Ectodermal cell (in vitro differentiated cells): Measurements from ENCODE around the gene SFXN3.

Experiments used
- H3K27ac ChIP-seq: 2 replicates; pipeline ENCODE4 v1.7.0; 2013; ENCODE audit warnings: mild to moderate bottlenecking, low read depth, low read length; ENCODE audit not compliant: insufficient read depth, poor library complexity, severe bottlenecking
- H3K27me3 ChIP-seq: 2 replicates; pipeline ENCODE4 v1.7.0; 2013; ENCODE audit warnings: mild to moderate bottlenecking, low read length; ENCODE audit not compliant: insufficient read depth, control insufficient read depth, poor library complexity, severe bottlenecking
- H3K36me3 ChIP-seq: one replicate; pipeline ENCODE4 v1.7.0; 2013; ENCODE audit warnings: low read length; ENCODE audit not compliant: control insufficient read depth, insufficient read depth
- H3K4me1 ChIP-seq: one replicate; pipeline ENCODE4 v1.7.0; 2013; ENCODE audit warnings: low read length; ENCODE audit not compliant: control insufficient read depth, insufficient read depth
- H3K4me3 ChIP-seq: 2 replicates; pipeline ENCODE4 v1.7.0; 2013; ENCODE audit warnings: low read depth, low read length, control low read depth; ENCODE audit not compliant: insufficient read depth
- H3K9me3 ChIP-seq: 2 replicates; pipeline ENCODE4 v1.7.0; 2013; ENCODE audit warnings: mild to moderate bottlenecking, low read length, moderate library complexity; ENCODE audit not compliant: control insufficient read depth
- WGBS, 2 experiments: methylation state at CpG; one replicate each; pipeline ENCODE4 v1.1.7; 2013; ENCODE audit warnings: missing lambda C conversion rate in 2 of 2; 5-methylcytosine and 5-hydroxymethylcytosine counted together

SFXN3 gene

DNA sequence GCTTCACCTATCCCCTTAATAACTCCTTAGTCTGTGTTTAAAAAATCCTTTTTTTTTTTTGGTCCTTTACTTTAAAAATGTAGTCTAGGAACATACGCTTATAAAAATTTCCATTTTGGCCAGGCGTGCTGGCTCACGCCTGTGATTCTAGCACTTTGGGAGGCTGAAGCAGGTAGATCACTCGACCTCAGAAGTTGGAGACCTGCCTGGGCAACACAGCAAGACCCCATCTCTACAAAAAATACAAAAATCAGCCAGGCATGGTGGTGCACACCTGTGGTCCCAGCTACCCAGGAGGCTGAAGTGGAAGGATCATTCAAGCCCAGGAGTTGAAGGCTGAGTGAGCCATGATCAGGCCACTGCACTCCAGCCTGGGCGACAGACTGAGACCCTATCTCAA lies 45.6 kb downstream of the SFXN3 start:
- H3K27ac ChIP-seq: no peak overlapping the region
- 84 to 90% methylated on average over 5 of the region's 5 CpGs for WGBS, 2 experiments
- no peaks in the 10 kb centered on the region for H3K9me3 ChIP-seq
- H3K4me1 ChIP-seq: peaks cover 11% of the 10 kb centered on the region
- no peaks in the 10 kb centered on the region for H3K36me3 ChIP-seq
- H3K27me3 ChIP-seq: peaks cover 70% of the 10 kb centered on the region
- no peak overlapping the region for H3K4me3 ChIP-seq

- Histone ChIP-seq H3K9me3 (no peaks in the 10 kb centered on the region), H3K36me3 (no peaks in the 10 kb centered on the region), H3K27me3 (peaks cover 69% of the 10 kb centered on the region), H3K4me1 (peaks cover 11% of the 10 kb centered on the region), H3K27ac (no peak overlapping the region), H3K4me3 (no peak overlapping the region)
- 79 to 82% methylated on average over 1 of the region's 1 CpG for WGBS, 2 experiments
Observed at GRCh38 chr10:101079874-101080273, 48.8 kb downstream of the SFXN3 start.

GRCh38 chr10:101080933-101081931 lies 50.2 kb downstream of the SFXN3 start:
- Histone ChIP-seq H3K4me3 (no peak overlapping the region), H3K36me3 (no peaks in the 10 kb centered on the region), H3K4me1 (peaks cover 2% of the 10 kb centered on the region), H3K9me3 (no peaks in the 10 kb centered on the region), H3K27me3 (peaks cover 70% of the 10 kb centered on the region), H3K27ac (no peak overlapping the region)
- 39 to 46% methylated on average over 5 of the region's 5 CpGs for WGBS, 2 experiments

GRCh38 chr10:101085846-101086245 lies 54.8 kb downstream of the SFXN3 start:
- H3K36me3 ChIP-seq: no peaks in the 10 kb centered on the region
- H3K27ac ChIP-seq: no peak overlapping the region
- H3K9me3 ChIP-seq: no peaks in the 10 kb centered on the region
- no peak overlapping the region for H3K4me3 ChIP-seq
- no peaks in the 10 kb centered on the region for H3K4me1 ChIP-seq
- 85 to 87% methylated on average over 6 of the region's 6 CpGs for WGBS, 2 experiments
- peaks cover 76% of the 10 kb centered on the region for H3K27me3 ChIP-seq

DNA sequence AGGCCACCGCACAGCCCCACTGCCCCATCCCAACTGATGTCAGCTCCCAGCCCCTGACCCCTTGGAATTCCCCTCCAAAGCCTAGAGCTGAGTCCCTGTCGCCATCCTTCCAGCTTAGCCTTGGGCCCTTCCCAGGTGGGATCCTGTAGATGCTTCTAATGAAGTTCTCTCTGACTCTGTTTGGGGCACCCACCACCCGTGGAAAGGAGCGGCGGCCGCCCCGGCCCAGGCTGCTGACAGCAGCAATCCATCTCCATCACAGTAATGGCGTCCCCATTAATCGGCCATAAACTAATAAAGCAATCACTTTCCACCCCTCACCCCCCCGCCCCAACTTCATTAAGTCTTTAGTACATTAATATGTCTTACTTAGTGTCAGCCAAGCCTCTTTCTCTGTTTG lies 56.3 kb downstream of the SFXN3 start:
- no peaks in the 10 kb centered on the region for H3K4me1 ChIP-seq
- peaks cover 74% of the 10 kb centered on the region for H3K27me3 ChIP-seq
- no peaks in the 10 kb centered on the region for H3K36me3 ChIP-seq
- no peaks in the 10 kb centered on the region for H3K9me3 ChIP-seq
- WGBS, 2 experiments: 89 to 91% methylated on average over 9 of the region's 10 CpGs
- H3K27ac ChIP-seq: no peak overlapping the region
- H3K4me3 ChIP-seq: no peak overlapping the region

GRCh38 chr10:101087965-101088364 lies 56.9 kb downstream of the SFXN3 start:
- Histone ChIP-seq H3K36me3 (no peaks in the 10 kb centered on the region), H3K4me3 (no peak overlapping the region), H3K9me3 (no peaks in the 10 kb centered on the region), H3K4me1 (peaks cover 4% of the 10 kb centered on the region), H3K27me3 (peaks cover 74% of the 10 kb centered on the region), H3K27ac (no peak overlapping the region)
- 86 to 87% methylated on average over 14 of the region's 14 CpGs for WGBS, 2 experiments

GRCh38 chr10:101089520-101090299 lies 58.7 kb downstream of the SFXN3 start:
- WGBS, 2 experiments: 89 to 91% methylated on average over 9 to 11 of the region's 11 CpGs
- Histone ChIP-seq H3K4me3 (no peak overlapping the region), H3K36me3 (no peaks in the 10 kb centered on the region), H3K27ac (no peak overlapping the region), H3K9me3 (no peaks in the 10 kb centered on the region), H3K27me3 (peaks cover 64% of the 10 kb centered on the region), H3K4me1 (peaks cover 22% of the 10 kb centered on the region)

DNA sequence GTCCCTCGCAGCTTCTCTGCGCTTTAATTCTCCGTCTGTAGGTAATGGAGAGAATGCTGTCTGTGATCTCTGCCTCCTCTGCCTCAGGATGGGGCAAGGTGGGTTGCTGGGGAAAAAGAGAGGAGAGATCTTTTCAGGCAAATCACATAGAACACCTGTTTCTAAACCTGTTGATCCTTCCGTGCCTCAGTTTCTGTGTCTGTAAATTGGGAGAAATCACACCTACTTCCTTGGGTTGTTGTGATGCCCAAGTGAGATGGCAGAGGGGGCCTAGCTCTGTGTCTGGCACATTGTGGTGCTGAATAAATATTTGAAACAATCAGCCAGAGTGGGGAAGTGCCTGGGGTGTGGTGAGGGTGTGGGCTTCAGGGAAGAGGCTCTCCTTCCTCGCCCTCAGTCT lies 59.6 kb downstream of the SFXN3 start:
- Histone ChIP-seq H3K4me1 (peaks cover 23% of the 10 kb centered on the region), H3K27me3 (peaks cover 63% of the 10 kb centered on the region), H3K27ac (no peak overlapping the region), H3K36me3 (no peaks in the 10 kb centered on the region), H3K4me3 (no peak overlapping the region), H3K9me3 (no peaks in the 10 kb centered on the region)
- 90 to 95% methylated on average over 5 of the region's 5 CpGs for WGBS, 2 experiments
